GM19351 (cell line): ENCODE data around the gene GDF10.

Source experiments
- ATAC-seq: cut with Tn5 transposase; IDR thresholded peaks from one replicate; pipeline ENCODE4 v1.9.1; 2021; ENCODE audit warnings: mild to moderate bottlenecking, moderate library complexity; ENCODE audit not compliant: unreplicated experiment

Gene GDF10

DNA sequence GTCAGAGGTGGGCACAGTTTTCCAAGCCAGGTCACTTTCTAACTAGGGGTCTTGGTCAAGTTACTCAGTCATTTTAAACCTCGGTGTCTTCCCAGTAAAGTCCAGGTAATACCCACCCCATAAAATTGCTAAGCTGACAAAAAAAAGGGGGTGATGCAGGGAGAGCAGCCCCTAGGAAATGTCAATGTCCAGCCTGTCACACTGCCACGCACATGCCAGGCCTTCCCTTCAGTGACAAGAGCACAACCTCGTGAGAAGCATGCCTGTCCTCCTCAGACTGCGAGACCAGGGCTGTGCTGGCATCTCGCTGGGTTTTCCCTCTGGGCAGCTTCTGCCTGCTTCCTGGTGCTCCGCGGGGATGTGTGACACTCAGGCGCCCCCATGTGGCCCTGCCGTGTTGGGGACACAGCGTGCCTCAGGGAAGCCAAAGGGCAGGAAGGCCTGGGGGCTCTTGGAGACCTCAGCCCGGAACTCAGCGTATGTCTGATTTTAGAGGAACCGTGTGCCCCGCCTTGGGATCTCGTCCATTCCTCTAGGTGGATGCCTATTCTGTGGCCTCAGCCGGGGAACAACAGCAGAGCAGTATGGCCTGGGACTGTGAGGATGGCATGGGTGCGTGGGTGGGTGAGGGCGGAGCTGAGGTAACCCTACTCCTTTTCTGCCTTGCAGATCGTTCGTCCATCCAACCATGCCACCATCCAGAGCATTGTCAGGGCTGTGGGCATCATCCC is 12.1 kb downstream of the GDF10 start:
- peak; percentile 63 for ATAC-seq

DNA sequence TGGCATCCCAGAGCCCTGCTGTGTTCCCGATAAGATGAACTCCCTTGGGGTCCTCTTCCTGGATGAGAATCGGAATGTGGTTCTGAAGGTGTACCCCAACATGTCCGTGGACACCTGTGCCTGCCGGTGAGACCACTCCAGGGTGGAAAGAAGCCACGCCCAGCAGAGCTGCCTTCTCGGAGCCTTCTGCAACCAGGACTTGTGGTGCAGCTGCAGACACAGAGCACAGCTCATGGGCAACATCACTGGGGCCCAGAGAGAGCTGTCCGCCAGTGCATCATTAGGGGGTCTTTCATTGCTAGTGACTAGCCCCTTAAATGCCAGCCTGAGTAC is 12.6 kb downstream of the GDF10 start:
- no peak for ATAC-seq

DNA sequence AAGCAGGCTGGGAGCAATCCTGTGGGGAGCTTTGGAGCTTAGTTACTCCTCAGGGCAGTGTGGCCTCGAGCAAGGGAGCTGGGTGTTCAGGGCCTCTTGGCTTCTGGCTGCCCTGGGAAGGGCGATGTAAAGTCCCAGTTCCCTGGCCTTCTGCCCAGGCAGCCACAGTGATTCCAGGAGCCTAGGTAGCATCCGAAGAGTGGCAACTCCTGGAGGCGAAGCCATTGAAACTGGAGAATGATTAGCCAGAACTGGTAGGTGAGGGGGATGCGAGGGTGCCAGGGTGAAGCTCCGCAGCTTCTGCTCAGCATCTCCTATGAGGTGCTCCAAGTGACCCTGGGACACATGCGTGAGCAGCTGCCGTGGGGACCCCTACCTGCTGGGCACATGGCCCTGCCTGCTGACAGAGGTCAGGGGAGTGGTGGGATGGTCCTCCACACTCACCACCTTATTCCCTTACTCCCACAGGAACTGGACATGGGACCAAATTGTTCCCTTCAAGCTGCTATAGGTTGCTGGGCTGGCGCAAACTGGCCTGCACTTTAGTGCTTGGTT is 14.5 kb downstream of the GDF10 start:
- ATAC-seq = no peak

DNA sequence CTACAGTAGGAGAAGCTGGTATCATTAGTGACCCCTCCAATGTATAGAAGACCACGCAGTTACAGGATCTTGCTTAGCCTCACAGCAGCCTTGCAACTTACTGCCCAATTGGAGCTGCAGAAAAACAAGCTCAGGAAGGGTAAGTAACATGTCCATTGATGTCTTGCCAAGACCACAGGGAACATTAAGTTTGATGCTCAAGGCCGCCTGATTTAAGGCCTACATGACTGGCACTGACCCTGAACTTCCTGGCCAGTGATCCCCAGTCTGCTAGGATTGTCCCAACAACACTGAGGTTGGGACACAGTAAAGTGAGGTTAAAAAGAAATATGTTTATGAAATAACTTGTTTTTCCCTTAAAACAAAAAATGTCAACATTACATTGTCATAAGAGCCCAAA is 15.4 kb downstream of the GDF10 start:
- no peak for ATAC-seq

DNA sequence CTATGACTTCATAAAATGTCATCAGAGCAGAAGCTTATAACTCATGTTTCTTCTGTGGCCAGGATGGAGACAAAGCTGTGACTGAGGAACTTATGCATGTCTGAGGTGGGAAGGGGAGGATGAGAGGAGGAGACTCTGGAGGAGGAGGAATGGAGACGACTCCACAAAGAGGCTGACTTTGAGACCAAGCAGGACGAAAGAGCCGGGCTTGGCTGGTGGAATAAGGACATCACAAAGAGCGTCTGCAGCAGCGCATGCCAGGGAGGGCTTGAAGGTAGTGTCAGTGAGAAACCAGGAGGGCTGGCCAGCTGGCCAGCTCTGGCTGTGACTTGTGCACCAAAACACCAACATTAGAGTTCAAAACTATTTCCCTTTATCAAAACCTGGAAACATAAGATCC is 16.1 kb downstream of the GDF10 start:
- ATAC-seq = no peak

DNA sequence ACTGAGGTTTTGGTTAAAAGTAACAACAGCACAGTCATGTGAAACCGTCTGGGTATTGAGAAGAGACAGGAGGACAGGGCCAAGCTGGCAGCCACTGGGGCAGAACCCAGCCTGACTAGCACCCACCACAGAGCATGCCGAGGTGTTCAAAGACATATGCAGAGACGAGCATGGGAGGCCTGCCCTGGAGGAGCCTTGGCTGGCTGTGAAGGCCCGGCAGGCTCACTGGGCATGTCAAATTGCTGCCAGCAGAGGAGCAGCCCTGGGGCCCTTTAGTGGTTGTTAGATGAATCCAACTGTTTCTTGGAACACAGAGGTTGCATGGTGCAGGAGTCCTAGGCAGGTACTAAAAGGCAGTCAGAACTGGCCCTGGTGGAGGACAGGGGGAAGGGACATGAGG is 17.3 kb downstream of the GDF10 start:
- ATAC-seq = no peak

DNA sequence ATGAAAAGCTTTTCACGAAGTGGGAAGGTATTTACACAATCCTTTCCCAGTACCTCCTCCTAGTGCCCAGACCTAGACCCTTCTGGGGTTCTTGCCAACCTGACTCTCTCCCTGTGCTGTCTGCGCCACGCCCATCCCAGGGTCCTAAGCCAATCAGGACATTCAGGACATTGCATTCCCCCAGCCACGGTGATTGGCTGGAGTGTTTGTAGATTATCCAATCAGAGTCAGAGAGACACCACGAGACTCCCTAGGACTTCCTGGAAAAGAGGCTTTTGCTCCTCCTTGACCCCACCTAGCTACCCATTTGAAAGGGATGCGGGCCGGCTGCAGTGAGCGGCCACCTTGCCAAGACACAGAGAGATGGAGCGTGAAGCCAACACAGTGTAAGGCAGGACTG is 18.7 kb downstream of the GDF10 start:
- no peak for ATAC-seq

DNA sequence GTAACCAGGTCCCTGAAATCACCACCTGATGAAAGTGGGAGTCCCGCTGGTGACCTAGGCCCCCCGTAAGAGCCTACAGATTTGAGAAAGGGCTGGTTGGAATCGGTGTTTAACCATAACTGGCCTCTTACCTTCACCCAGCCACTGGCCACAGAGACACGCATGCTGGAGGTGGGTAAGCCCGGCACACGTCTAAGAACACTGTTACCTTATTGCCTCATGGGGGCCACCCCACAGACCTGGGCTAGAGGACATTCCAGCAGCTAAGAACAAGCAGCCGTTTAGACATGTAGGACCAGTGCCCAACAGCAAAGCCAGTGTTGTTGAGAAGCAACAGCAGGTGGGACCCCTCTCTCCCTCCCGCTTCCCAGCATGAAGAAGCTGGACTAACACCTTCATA is 19.8 kb downstream of the GDF10 start:
- ATAC-seq = no peak

DNA sequence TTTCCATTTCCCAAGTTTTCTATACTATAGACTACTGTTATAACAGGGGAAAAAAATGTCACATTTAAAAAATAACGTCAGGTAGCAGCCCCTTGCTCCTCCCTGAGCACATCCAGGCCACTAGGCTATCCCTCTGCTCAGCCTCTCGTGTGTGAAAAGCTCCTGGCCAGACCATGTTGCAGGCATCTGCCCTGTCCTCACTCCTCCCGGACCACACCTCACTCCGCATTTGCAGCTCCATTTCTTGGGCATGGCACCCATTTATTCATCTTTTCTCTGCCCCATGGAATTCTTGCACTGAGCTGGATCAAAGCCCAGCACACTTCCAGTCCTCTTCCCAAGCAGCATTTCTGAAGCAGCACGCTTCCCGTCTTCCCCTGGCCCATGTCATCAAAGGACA is 20.8 kb downstream of the GDF10 start:
- ATAC-seq = no peak

DNA sequence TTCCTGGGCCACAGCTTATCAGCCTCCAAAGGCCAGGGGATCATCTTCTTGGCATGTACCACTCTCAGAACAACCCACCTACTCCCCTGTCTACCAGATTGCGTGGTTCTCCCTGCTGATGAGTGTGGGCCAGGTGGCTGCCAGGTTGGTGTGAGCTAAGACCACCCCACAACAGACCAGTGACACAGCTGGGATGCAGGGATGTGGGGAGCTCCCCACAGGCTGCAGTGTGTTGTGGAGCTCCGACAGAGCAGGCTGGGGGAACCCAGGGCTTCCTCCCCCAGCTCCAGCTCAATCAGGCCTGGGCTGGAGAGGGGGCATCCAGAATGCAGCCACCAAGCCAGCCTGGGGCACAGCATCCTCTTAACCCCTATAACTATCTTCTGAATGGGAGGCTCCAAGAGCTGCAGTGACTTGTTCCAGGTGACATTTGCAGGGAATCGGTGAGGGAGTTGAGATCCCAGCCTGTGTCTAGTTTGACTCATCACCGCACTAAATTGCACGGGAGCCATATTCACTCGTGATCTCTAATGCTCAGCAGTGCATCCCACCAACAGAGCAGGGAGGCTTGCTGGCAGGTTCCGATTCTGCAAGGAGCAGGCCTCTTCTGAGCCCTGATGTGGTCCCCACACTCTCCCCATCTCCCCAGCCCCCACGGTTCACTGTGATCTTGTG is 21.7 kb downstream of the GDF10 start:
- ATAC-seq = no peak

DNA sequence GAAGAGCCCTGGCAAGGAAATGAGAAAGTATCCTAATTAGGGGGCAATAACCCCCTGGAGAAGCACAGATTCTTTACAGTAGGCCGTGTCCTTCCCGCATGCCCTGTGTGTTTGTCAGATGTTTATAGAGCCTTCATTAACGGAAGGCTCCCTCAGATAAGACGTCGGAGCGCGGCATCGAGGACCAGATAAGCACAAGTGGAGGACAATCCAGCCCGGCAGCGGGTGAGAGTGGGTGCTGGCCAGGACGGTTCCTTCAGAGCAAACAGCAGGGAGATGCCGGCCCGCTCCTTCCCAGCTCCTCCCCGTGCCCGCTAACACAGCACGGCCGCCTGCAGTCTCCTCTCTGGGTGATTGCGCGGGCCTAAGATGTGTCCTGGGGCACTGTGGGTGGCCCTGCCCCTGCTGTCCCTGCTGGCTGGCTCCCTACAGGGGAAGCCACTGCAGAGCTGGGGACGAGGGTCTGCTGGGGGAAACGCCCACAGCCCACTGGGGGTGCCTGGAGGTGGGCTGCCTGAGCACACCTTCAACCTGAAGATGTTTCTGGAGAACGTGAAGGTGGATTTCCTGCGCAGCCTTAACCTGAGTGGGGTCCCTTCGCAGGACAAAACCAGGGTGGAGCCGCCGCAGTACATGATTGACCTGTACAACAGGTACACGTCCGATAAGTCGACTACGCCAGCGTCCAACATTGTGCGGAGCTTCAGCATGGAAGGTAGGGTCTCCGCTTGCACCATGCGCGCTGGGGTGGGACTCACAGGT is 22.5 kb downstream of the GDF10 start, which contains the start of gene GDF2:
Gene GDF2 (plus strand): TSS at position 155 of the 762 bp plus-strand sequence. CDS start 215 bp downstream, at position 370.
- no peak for ATAC-seq

DNA sequence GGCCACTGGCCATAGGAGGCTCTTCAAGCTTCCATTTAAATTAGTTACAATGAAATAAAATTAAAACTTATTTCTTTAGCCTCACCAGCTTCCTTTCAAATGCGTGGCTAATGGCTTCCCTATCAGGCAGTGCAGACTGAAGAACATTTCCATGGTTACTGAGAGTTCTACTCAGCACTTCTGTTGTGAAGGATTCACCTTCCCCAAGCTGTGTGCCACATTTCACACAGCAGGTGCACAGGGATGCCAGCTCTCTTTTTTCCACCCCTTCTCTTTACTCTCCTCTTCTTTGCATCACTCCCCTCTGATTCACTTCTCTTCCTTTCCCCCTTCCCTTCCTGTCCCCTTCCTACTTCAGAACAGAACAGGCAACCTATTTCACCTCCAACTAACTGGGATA is 23.1 kb downstream of the GDF10 start:
- no peak for ATAC-seq

DNA sequence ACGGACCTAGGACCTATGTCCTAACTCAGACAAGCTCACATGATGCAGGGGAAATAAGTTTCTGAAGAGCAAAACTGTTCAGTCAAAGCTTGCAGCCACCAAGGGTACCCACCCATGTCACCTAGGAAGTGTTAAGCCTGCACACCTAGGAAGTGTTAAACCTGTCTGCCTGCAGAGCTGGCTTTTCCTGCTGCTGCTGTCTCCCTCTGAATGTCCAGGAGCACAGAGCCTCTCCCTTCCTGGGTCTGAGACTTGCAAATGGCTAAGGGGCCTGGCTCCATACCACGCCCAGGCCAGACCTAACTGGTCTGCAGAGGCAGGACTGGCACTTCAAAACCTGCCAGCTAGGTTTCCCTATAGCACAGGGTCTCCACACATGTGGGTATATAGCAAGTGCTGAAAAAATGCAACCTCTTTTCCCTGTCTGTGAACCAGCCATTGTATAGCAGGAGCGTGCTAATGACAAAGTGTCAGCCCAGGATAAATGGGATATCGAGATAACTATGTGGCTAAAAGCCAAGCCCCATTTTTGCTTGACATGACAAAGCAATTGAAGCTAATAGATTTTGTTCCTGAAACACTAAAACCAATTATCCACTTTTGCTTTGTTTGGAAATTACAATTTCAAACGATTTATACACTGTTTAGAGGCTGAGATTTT is 23.8 kb downstream of the GDF10 start:
- no peak for ATAC-seq

DNA sequence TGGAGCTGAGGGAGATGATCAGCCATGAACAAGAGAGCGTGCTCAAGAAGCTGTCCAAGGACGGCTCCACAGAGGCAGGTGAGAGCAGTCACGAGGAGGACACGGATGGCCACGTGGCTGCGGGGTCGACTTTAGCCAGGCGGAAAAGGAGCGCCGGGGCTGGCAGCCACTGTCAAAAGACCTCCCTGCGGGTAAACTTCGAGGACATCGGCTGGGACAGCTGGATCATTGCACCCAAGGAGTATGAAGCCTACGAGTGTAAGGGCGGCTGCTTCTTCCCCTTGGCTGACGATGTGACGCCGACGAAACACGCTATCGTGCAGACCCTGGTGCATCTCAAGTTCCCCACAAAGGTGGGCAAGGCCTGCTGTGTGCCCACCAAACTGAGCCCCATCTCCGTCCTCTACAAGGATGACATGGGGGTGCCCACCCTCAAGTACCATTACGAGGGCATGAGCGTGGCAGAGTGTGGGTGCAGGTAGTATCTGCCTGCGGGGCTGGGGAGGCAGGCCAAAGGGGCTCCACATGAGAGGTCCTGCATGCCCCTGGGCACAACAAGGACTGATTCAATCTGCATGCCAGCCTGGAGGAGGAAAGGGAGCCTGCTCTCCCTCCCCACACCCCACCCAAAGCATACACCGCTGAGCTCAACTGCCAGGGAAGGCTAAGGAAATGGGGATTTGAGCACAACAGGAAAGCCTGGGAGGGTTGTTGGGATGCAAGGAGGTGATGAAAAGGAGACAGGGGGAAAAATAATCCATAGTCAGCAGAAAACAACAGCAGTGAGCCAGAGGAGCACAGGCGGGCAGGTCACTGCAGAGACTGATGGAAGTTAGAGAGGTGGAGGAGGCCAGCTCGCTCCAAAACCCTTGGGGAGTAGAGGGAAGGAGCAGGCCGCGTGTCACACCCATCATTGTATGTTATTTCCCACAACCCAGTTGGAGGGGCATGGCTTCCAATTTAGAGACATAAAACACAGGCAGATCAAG is 25.6 kb downstream of the GDF10 start:
- no peak for ATAC-seq

DNA sequence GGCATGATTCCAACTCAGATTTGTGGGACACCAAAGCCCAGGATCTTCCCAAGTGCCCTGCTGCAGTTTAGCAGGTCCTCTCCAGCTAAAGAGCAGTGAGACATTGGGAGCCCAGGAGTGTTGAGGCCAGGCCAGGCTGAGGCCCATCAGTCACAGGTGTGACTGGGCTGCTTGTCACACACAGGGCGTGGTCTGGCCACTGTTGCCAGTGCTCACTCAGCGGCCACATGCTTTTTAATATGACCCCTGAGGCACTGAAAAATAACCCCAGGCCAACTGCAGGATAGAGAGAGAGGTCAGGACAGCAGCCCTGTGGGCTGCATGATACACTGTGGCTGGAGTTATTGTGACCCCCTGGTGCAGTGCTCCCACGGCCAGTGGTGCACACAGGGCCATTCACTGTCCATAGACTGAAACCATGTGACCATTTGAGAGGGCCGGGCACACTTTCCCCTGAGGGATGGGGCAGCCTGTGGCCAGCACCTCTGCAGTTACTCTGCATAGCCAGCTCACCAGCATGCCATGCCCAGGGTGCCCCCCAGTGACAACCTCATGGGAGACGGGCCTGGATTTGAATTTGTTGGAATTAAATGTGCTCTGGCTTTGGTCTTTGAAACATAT is 26.4 kb downstream of the GDF10 start:
- no peak for ATAC-seq

DNA sequence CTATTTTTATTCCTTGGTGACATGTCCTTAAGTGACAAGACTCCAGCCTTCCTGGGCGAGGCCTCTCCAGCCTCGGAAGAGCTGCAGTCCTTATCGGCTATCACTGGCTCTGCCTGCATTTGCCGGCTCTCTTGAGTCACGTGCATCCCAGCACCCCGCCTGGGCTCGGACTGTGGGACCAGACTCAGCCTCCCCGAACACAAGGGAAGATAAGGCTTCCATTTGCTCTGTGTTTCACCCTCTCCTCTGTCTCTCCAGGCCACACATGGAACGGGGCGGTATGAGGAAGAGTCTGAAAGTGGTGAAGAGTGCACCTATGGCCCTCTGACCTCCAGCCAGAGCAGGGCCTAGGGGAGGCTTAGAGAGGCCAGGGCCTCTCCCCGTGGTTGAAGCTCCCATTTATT is 26.9 kb downstream of the GDF10 start:
- ATAC-seq = no peak

DNA sequence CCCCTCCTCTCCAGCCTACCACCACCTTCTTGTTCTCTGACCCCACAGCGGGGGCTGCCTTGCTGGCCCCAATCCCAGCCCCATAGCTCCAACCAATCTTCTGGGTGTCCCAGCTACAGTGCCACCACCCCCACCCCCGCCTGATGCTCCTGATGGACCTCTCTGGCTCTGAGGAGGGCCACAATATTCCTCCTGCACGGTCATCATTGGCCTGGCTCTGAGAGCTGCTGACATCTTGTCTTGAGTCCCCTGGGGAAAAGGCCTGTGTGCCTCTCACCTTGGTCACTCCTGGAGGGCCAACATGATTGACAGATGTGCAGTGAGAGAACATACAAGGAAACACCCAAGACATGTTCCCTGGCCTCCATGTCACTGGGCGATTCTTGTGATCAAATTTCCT is 29.9 kb downstream of the GDF10 start:
- no peak for ATAC-seq

DNA sequence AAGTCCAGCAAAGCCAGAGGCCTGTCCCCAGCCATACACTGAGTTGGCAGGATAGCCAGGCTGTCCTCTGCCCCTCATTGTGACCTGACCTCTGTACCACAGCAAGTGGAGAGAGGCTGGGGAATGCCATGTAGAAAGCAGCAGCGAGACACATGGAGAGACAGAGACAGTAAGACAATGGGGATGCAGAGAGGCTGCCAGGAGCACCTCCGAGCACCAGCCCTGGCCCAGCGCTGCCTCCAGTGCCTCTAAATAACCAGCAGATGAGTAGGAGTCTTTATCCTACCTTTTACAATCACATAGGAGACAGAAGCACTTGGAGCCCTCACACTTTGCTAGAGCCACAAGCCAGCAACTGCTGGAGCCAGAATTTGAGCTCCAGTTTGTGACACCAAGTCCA is 30.4 kb downstream of the GDF10 start:
- no peak for ATAC-seq

DNA sequence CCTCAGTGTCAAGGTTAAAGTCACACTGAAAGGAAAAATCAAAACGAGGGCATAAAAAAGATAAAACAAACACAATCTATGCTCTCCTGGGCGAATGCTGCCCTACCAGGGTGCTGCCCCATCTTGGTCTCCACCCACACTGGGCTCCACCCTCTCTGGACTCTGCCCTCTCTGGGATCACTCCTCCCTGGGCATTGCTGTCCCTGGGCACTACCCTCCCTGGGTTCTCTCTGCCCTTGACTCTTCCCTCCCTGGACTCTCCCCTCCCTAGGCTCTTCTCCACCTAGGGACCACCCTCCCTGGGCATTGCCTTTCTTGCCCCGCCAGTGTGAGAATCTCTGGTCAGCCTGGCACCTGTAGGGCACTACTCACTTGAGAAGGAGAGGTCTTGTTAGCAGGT is 30.8 kb downstream of the GDF10 start:
- no peak for ATAC-seq

DNA sequence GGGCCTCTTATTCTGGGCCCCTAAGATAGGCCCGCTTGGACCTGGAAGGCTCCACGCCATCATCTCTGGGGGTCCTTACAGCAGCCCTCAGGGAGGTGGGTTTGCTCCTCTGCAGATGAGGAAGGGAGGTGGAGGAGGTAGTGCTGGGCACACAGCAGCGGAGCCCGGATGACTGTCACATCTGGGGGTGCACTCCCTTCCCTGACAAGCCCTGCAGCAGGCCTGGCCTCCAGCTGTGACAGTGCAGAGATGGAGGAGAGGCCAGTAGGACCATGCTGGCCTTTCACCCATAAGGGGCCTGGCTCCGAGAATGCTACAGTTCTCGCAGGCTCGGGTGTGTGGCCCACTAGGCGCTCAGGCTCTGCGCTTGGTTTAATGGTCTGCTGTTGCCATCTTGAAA is 31.5 kb downstream of the GDF10 start:
- ATAC-seq = no peak
